ENCODE data around the gene APBB1IP.

The APBB1IP gene

DNA sequence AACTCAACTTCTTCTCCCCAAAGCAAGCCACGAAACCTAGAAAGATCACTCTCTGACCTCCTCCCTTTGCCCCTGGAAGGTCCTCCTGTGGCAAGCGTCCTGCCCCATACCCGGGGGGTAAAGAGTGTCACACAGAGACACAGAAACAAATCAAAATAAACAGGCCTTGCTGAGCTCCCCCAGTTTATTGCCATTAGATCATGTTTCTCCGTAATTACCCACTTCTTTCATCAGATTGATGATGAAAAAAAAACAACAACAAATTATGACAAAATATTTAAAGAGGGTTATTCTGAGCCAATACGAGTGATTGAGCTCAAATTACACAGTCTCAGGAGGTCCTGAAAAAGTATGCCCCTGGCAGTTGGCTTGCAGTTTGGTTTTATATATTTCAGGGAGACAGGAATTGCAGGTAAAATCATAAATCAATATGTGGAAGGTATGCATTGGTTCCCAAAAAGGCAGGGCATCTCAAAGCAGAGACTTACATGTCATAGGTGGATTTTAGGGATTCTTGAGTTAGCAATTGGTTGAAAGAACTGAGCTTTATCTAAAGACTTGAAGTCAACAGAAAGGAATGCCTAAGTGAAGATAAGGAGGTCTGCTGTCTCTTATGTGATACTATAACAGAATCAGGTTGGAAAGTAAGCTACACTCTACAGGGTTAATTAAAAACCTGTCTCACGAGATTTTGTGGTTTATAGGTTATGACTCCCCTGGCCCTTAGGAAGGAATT is 86.2 kb downstream of the APBB1IP start:
- no peak overlapping the region for H2AFZ ChIP-seq
- no peaks in the 10 kb centered on the region for H3K9me3 ChIP-seq (ENCODE audit: control insufficient read depth, low read length)
- no peak overlapping the region for H3K4me3 ChIP-seq (ENCODE audit: low read depth, low read length)
- H3K4me1 ChIP-seq = no peaks in the 10 kb centered on the region
- H3K27me3 ChIP-seq (ENCODE audit: control insufficient read depth, insufficient read depth, low read length) = no peaks in the 10 kb centered on the region
- H3K36me3 ChIP-seq (ENCODE audit: control insufficient read depth, insufficient read depth, low read length) = no peaks in the 10 kb centered on the region
- no peak overlapping the region for H3K27ac ChIP-seq
- TF ChIP-seq CTCF (IDR thresholded peaks at IDR 0.05) = no peak
- H3K9ac ChIP-seq = no peak overlapping the region
- H3K79me2 ChIP-seq = no peaks in the 10 kb centered on the region
- no peak overlapping the region for H3K4me2 ChIP-seq (ENCODE audit: low read length)

GRCh38 chr10:26525586-26525985 is 87.4 kb downstream of the APBB1IP start:
- Histone ChIP-seq H3K27ac (no peak overlapping the region), H3K79me2 (no peaks in the 10 kb centered on the region), H3K9me3 (ENCODE audit: control insufficient read depth, low read length) (no peaks in the 10 kb centered on the region), H3K9ac (no peak overlapping the region), H3K4me2 (ENCODE audit: low read length) (no peak overlapping the region), H3K27me3 (ENCODE audit: control insufficient read depth, insufficient read depth, low read length) (no peaks in the 10 kb centered on the region), H3K4me3 (ENCODE audit: low read depth, low read length) (no peak overlapping the region), H2AFZ (no peak overlapping the region), H3K4me1 (no peaks in the 10 kb centered on the region), H3K36me3 (ENCODE audit: control insufficient read depth, insufficient read depth, low read length) (no peaks in the 10 kb centered on the region)
- TF ChIP-seq CTCF (IDR thresholded peaks at IDR 0.05) = no peak

DNA sequence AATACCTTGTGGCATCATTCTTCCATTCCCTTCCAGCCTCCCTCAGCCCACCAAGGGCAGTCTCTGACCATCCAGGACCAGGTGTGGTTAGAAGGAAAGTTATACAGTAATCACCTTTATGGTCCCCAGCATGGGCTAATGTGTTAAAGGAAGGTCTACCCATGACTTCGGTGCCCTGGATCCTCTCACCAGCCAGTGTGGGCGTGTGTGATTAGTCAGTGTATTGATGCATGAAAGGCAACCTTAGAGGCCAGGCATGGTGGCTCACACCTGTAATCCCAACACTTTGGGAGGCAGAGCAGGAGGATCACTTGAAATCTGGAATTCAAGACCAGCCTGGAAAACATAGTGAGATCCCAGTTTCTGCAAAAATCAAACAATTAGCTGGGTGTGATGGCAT is 88.9 kb downstream of the APBB1IP start:
- no peaks in the 10 kb centered on the region for H3K9me3 ChIP-seq (ENCODE audit: control insufficient read depth, low read length)
- H3K4me3 ChIP-seq (ENCODE audit: low read depth, low read length) = no peak overlapping the region
- no peaks in the 10 kb centered on the region for H3K79me2 ChIP-seq
- H3K27me3 ChIP-seq (ENCODE audit: control insufficient read depth, insufficient read depth, low read length) = no peaks in the 10 kb centered on the region
- no peak overlapping the region for H3K27ac ChIP-seq
- no peak for TF ChIP-seq CTCF (IDR thresholded peaks at IDR 0.05)
- no peak overlapping the region for H2AFZ ChIP-seq
- H3K4me1 ChIP-seq = no peaks in the 10 kb centered on the region
- no peak overlapping the region for H3K9ac ChIP-seq
- H3K4me2 ChIP-seq (ENCODE audit: low read length) = no peak overlapping the region
- H3K36me3 ChIP-seq (ENCODE audit: control insufficient read depth, insufficient read depth, low read length) = no peaks in the 10 kb centered on the region

GRCh38 chr10:26528048-26528447 is 89.9 kb downstream of the APBB1IP start:
- no peak for TF ChIP-seq CTCF (IDR thresholded peaks at IDR 0.05)
- Histone ChIP-seq H3K4me3 (ENCODE audit: low read depth, low read length) (no peak overlapping the region), H2AFZ (no peak overlapping the region), H3K9ac (no peak overlapping the region), H3K4me1 (no peaks in the 10 kb centered on the region), H3K9me3 (ENCODE audit: control insufficient read depth, low read length) (no peaks in the 10 kb centered on the region), H3K4me2 (ENCODE audit: low read length) (no peak overlapping the region), H3K27me3 (ENCODE audit: control insufficient read depth, insufficient read depth, low read length) (no peaks in the 10 kb centered on the region), H3K27ac (no peak overlapping the region), H3K36me3 (ENCODE audit: control insufficient read depth, insufficient read depth, low read length) (no peaks in the 10 kb centered on the region), H3K79me2 (no peaks in the 10 kb centered on the region)
